ENCODE data around the gene VPS39. TPM values are rescaled to one million over a fixed set of nuclear protein-coding genes. Genes with fewer than 3 reads are reported as not detected.

The VPS39 gene
- polyA plus RNA-seq, 2 of the 4 experiments (the other 2 are of a cell fraction): 18.3 to 33.3 TPM

DNA sequence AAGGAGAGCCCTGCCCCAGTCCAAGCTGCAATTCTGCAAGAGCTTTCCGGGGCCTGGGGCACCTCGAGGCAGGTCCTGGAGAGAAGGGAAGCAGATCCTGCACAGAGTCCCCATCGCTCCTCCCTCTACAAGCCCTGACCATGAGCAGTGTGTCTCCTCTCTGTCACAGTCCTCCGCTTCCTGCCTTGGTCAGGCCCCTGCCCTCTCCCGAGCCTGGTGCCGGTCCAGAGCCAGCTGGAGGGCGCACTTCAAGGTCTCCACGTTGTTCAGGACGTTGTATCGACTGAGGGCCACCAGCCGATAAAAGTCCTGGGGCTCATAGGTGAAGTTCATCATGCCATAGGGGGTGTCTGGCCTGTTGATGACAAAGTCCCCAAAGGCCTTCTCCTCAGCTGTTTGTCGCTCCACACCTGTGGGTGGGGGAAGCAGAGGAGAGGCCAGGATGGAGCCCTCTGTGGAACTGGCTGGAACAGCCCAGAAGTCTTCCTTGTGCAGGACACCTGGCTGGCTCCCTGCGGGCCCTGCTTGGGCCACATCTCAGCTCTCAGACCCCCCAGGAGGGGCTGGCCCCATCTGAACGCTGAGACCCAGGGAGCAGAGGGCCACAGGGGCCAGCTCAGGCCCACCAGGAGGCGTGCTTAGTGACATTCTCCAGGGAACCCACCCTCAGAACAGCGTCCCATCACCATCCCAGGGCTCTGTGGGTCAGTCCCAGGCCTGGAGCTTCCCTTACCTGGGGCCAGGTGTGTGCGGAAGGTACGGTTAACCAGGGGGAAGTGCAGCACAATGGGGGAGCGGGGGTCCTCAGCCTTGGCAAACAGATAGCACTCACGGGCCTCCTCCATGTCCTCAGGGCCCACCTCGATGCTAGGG, 66.1 kb downstream of the VPS39 start:
- no peak overlapping the region for H3K4me2 ChIP-seq
- DNase-seq (ENCODE audit: low read depth in 1 of 2, low spot score in 1 of 2) (no peak), FAIRE-seq (no peak), ATAC-seq (no peak)
- ChIA-PET POLR2A (no interaction called here), CTCF (interaction anchor here (1.1 to 2.0 kb wide), 5 partner anchors 10 to 153 kb away, joined by 3 to 8 read pairs (median 4); no protein-coding TSS in a partner anchor)
- no peaks in the 10 kb centered on the region for H3K9me3 ChIP-seq
- H3K4me1 ChIP-seq: peaks cover 10% of the 10 kb centered on the region; the same call in 2 of the 3 replicates
- no peak overlapping the region for H3K4me3 ChIP-seq
- H3K27ac ChIP-seq: no peak overlapping the region
- no peak for TF ChIP-seq RARB (CRISPR knock-in tag; IDR thresholded peaks at IDR 0.05)
- no peak for TF ChIP-seq MAFK (IDR thresholded peaks at IDR 0.05; ENCODE audit: partially characterized antibody)
- TF ChIP-seq FOSB (CRISPR knock-in tag; IDR thresholded peaks at IDR 0.05): no peak
- no peak for TF ChIP-seq ZC3H11A (IDR thresholded peaks at IDR 0.05)
- TF ChIP-seq FOSL2 (IDR thresholded peaks at IDR 0.05): no peak
- TF ChIP-seq FOSL2 (CRISPR knock-in tag; IDR thresholded peaks at IDR 0.05): no peak
- no peak for TF ChIP-seq CHD2 (IDR thresholded peaks at IDR 0.05; ENCODE audit: low read length, partially characterized antibody)
- TF ChIP-seq HES2 (IDR thresholded peaks at IDR 0.05): no peak
- no peak for TF ChIP-seq MYC (IDR thresholded peaks at IDR 0.05; ENCODE audit: borderline replicate concordance, low read length)
- TF ChIP-seq JUN (IDR thresholded peaks at IDR 0.05): no peak
- TF ChIP-seq PHF8 (IDR thresholded peaks at IDR 0.05; ENCODE audit: borderline replicate concordance, low read depth): no peak
- TF ChIP-seq, protein P1, sequence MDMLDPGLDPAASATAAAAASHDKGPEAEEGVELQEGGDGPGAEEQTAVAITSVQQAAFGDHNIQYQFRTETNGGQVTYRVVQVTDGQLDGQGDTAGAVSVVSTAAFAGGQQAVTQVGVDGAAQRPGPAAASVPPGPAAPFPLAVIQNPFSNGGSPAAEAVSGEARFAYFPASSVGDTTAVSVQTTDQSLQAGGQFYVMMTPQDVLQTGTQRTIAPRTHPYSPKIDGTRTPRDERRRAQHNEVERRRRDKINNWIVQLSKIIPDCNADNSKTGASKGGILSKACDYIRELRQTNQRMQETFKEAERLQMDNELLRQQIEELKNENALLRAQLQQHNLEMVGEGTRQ (IDR thresholded peaks at IDR 0.05): no peak
- TF ChIP-seq BHLHE40 (IDR thresholded peaks at IDR 0.05; ENCODE audit: low read depth, low read length): no peak
- no peak for TF ChIP-seq CBX8 (IDR thresholded peaks at IDR 0.05)
- no peak for TF ChIP-seq NPAS2 (CRISPR knock-in tag; IDR thresholded peaks at IDR 0.05; ENCODE audit: borderline replicate concordance)
- 48% methylated on average over 5 of the region's 21 CpGs for WGBS (ENCODE audit: missing lambda C conversion rate)

- Histone ChIP-seq H3K9me3 (no peaks in the 10 kb centered on the region), H3K4me2 (no peak overlapping the region), H3K27ac (no peak overlapping the region), H3K4me3 (no peak overlapping the region), H3K4me1 (peaks cover 10% of the 10 kb centered on the region; the same call in 2 of the 3 replicates)
- ChIA-PET CTCF (interaction anchor here (1.1 to 2.0 kb wide), 3 partner anchors 57 to 152 kb away, joined by 3 to 8 read pairs (median 4); no protein-coding TSS in a partner anchor), POLR2A (no interaction called here)
- DNase-seq (ENCODE audit: low read depth in 1 of 2, low spot score in 1 of 2): no peak
- no peak for FAIRE-seq
- ATAC-seq: no peak
- 69% methylated on average over 6 of the region's 7 CpGs for WGBS (ENCODE audit: missing lambda C conversion rate)
- TF ChIP-seq RFX5 (IDR thresholded peaks at IDR 0.05): no peak
- no peak for TF ChIP-seq FOSB (CRISPR knock-in tag; IDR thresholded peaks at IDR 0.05)
- no peak for TF ChIP-seq MYC (IDR thresholded peaks at IDR 0.05; ENCODE audit: borderline replicate concordance, low read length)
- TF ChIP-seq, protein P2, sequence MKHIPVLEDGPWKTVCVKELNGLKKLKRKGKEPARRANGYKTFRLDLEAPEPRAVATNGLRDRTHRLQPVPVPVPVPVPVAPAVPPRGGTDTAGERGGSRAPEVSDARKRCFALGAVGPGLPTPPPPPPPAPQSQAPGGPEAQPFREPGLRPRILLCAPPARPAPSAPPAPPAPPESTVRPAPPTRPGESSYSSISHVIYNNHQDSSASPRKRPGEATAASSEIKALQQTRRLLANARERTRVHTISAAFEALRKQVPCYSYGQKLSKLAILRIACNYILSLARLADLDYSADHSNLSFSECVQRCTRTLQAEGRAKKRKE (CRISPR knock-in tag; IDR thresholded peaks at IDR 0.05; ENCODE audit: low read depth): no peak
- TF ChIP-seq TFCP2L1 (CRISPR knock-in tag; IDR thresholded peaks at IDR 0.05): no peak
- TF ChIP-seq POLR2A (IDR thresholded peaks at IDR 0.05; ENCODE audit: low read length): no peak
- no peak for TF ChIP-seq PBX3 (IDR thresholded peaks at IDR 0.05)
- no peak for TF ChIP-seq CHD4 (IDR thresholded peaks at IDR 0.05; ENCODE audit: borderline replicate concordance)
- no peak for TF ChIP-seq TP53 (CRISPR knock-in tag; IDR thresholded peaks at IDR 0.05)
- TF ChIP-seq RAD21 (conservative IDR thresholded peaks at IDR 0.05 in 1 of 2, IDR thresholded peaks at IDR 0.05 in 1 of 2): no peak
- no peak for TF ChIP-seq FOXS1 (CRISPR knock-in tag; IDR thresholded peaks at IDR 0.05)
- TF ChIP-seq, protein P3, sequence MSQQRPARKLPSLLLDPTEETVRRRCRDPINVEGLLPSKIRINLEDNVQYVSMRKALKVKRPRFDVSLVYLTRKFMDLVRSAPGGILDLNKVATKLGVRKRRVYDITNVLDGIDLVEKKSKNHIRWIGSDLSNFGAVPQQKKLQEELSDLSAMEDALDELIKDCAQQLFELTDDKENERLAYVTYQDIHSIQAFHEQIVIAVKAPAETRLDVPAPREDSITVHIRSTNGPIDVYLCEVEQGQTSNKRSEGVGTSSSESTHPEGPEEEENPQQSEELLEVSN (IDR thresholded peaks at IDR 0.05; ENCODE audit: borderline replicate concordance, low read depth): no peak
- no peak for TF ChIP-seq ZSCAN20 (CRISPR knock-in tag; IDR thresholded peaks at IDR 0.05)
- TF ChIP-seq, protein P4, sequence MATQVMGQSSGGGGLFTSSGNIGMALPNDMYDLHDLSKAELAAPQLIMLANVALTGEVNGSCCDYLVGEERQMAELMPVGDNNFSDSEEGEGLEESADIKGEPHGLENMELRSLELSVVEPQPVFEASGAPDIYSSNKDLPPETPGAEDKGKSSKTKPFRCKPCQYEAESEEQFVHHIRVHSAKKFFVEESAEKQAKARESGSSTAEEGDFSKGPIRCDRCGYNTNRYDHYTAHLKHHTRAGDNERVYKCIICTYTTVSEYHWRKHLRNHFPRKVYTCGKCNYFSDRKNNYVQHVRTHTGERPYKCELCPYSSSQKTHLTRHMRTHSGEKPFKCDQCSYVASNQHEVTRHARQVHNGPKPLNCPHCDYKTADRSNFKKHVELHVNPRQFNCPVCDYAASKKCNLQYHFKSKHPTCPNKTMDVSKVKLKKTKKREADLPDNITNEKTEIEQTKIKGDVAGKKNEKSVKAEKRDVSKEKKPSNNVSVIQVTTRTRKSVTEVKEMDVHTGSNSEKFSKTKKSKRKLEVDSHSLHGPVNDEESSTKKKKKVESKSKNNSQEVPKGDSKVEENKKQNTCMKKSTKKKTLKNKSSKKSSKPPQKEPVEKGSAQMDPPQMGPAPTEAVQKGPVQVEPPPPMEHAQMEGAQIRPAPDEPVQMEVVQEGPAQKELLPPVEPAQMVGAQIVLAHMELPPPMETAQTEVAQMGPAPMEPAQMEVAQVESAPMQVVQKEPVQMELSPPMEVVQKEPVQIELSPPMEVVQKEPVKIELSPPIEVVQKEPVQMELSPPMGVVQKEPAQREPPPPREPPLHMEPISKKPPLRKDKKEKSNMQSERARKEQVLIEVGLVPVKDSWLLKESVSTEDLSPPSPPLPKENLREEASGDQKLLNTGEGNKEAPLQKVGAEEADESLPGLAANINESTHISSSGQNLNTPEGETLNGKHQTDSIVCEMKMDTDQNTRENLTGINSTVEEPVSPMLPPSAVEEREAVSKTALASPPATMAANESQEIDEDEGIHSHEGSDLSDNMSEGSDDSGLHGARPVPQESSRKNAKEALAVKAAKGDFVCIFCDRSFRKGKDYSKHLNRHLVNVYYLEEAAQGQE (IDR thresholded peaks at IDR 0.05): no peak
- TF ChIP-seq CHD2 (IDR thresholded peaks at IDR 0.05; ENCODE audit: low read length, partially characterized antibody): no peak
- TF ChIP-seq ZC3H11A (IDR thresholded peaks at IDR 0.05): no peak
- TF ChIP-seq, protein P5, sequence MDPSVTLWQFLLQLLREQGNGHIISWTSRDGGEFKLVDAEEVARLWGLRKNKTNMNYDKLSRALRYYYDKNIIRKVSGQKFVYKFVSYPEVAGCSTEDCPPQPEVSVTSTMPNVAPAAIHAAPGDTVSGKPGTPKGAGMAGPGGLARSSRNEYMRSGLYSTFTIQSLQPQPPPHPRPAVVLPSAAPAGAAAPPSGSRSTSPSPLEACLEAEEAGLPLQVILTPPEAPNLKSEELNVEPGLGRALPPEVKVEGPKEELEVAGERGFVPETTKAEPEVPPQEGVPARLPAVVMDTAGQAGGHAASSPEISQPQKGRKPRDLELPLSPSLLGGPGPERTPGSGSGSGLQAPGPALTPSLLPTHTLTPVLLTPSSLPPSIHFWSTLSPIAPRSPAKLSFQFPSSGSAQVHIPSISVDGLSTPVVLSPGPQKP (IDR thresholded peaks at IDR 0.05; ENCODE audit: low read depth, low read length): no peak
Observed at GRCh38 chr15:42141246-42141645, 66.9 kb downstream of the VPS39 start.
